Osteoblast (primary cell): ENCODE results near the gene COL23A1. TPM values are rescaled to one million over a fixed set of nuclear protein-coding genes. Genes with fewer than 3 reads are reported as not detected.

Experiments
- DNase-seq: peaks from one replicate; pipeline ENCODE4 v3.0.0; 2011; ENCODE audit warnings: low spot score, mixed read lengths; ENCODE audit not compliant: insufficient read length; ENCODE audit errors: missing footprints
- H2AFZ ChIP-seq: 2 replicates; pipeline ENCODE4 v1.6.0; 2011; ENCODE audit warnings: mild to moderate bottlenecking, low read length
- H3K27ac ChIP-seq: 2 replicates; pipeline ENCODE4 v1.5.1; 2011; ENCODE audit warnings: mild to moderate bottlenecking, low read depth, low read length, moderate library complexity
- H3K27me3 ChIP-seq: 2 replicates; pipeline ENCODE4 v1.6.0; 2012; ENCODE audit warnings: mild to moderate bottlenecking, control low read depth, inconsistent platforms, low read length, moderate library complexity; ENCODE audit not compliant: insufficient read depth
- H3K36me3 ChIP-seq: 2 replicates; pipeline ENCODE4 v1.5.1; 2011; ENCODE audit warnings: mild to moderate bottlenecking, low read length, control low read depth, moderate library complexity; ENCODE audit not compliant: insufficient read depth
- H3K4me1 ChIP-seq: 2 replicates; pipeline ENCODE4 v1.5.1; 2011; ENCODE audit warnings: mild to moderate bottlenecking, low read length, control low read depth, moderate library complexity; ENCODE audit not compliant: insufficient read depth
- H3K4me2 ChIP-seq: 2 replicates; pipeline ENCODE4 v1.6.0; 2011; ENCODE audit warnings: mild to moderate bottlenecking, low read length; ENCODE audit not compliant: insufficient read depth
- H3K4me3 ChIP-seq: fragments of 200-600 bp; sonication (generic); 3 replicates; pipeline ENCODE4 v1.5.1; 2012; ENCODE audit warnings: mild to moderate bottlenecking, low read length, inconsistent platforms; ENCODE audit not compliant: insufficient read depth
- H3K79me2 ChIP-seq: 2 replicates; pipeline ENCODE4 v1.6.0; 2012; ENCODE audit warnings: mild to moderate bottlenecking, low read length, control low read depth, inconsistent platforms; ENCODE audit not compliant: insufficient read depth
- H3K9me3 ChIP-seq: 2 replicates; pipeline ENCODE4 v1.5.1; 2011; ENCODE audit warnings: low read depth, low read length, control low read depth
- H4K20me1 ChIP-seq: 2 replicates; pipeline ENCODE4 v1.6.0; 2012; ENCODE audit warnings: mild to moderate bottlenecking, low read length, control low read depth; ENCODE audit not compliant: insufficient read depth
- total RNA-seq: library from RNA; depleted of rRNA; stranded (reverse); fragments of >200 nt; gene quantifications from 2 replicates; pipeline ENCODE4 v1.2.3, GENCODE V29; 2012
- TF ChIP-seq, protein P1 (sequence below): IDR thresholded peaks from 2 replicates; pipeline ENCODE4 v1.5.1; 2011; ENCODE audit warnings: mild to moderate bottlenecking, low read depth, low read length, moderate library complexity; ENCODE audit errors: extremely low read depth

The COL23A1 gene
- total RNA-seq, 1 donor = under 0.01 TPM

DNA sequence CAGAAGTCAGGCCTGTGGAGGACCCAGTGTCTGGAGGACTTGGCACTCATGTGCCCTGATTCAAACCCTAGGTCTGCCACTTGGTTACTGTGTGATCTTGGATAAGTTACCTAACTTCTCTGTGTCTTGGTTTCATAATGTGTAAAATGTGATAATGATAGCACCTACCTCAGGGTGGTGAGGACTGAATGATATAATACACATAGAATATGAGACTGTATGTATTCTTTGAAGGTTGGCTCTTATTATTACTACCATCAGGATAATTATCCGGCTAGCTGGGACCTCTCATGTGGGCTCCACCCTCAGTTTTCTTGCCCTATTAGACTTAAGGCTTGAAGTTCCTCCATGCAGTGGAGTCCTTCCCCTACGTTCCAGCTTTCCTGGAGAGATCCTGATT is 172.2 kb downstream of the COL23A1 start:
- TF ChIP-seq, protein P1, sequence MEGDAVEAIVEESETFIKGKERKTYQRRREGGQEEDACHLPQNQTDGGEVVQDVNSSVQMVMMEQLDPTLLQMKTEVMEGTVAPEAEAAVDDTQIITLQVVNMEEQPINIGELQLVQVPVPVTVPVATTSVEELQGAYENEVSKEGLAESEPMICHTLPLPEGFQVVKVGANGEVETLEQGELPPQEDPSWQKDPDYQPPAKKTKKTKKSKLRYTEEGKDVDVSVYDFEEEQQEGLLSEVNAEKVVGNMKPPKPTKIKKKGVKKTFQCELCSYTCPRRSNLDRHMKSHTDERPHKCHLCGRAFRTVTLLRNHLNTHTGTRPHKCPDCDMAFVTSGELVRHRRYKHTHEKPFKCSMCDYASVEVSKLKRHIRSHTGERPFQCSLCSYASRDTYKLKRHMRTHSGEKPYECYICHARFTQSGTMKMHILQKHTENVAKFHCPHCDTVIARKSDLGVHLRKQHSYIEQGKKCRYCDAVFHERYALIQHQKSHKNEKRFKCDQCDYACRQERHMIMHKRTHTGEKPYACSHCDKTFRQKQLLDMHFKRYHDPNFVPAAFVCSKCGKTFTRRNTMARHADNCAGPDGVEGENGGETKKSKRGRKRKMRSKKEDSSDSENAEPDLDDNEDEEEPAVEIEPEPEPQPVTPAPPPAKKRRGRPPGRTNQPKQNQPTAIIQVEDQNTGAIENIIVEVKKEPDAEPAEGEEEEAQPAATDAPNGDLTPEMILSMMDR = no peak

DNA sequence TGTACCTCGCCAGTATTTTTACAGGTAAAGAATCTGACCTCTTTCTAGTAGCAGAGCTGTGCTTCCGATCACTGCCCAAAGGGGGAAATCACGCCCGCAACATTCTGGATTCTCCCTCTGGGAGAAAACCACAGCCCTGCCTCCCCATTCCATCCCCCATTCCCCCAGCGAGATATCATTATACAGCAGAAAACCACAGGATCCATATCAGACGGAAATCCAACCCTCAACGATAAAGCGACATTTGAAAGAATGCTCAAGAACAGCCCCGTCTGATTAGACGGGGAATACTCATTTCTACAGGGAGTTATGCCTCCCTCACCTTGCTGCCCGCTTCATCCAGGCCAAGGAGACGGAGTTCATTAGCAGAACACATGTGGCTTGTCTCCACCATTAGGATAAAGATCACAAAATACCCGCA is 172.8 kb downstream of the COL23A1 start:
- Histone ChIP-seq H3K4me3 (no peak overlapping the region), H3K27me3 (peaks cover 4% of the 10 kb centered on the region), H3K79me2 (no peaks in the 10 kb centered on the region), H3K4me1 (peaks cover 6% of the 10 kb centered on the region), H3K4me2 (peak overlapping the region; percentile 45), H4K20me1 (no peaks in the 10 kb centered on the region), H3K9me3 (no peaks in the 10 kb centered on the region), H2AFZ (no peak overlapping the region), H3K36me3 (no peaks in the 10 kb centered on the region), H3K27ac (no peak overlapping the region)
- TF ChIP-seq, protein P1 = no peak
- peak; percentile 36 for DNase-seq

More for the DNA sequence above, 172.2 kb downstream of the COL23A1 start:
- Histone ChIP-seq H3K27ac (no peak overlapping the region), H4K20me1 (no peaks in the 10 kb centered on the region), H3K36me3 (no peaks in the 10 kb centered on the region), H3K4me3 (no peak overlapping the region), H3K4me1 (peaks cover 6% of the 10 kb centered on the region), H3K4me2 (no peak overlapping the region), H3K79me2 (no peaks in the 10 kb centered on the region), H2AFZ (no peak overlapping the region), H3K27me3 (peaks cover 4% of the 10 kb centered on the region), H3K9me3 (no peaks in the 10 kb centered on the region)
- DNase-seq = peak; percentile 73

DNA sequence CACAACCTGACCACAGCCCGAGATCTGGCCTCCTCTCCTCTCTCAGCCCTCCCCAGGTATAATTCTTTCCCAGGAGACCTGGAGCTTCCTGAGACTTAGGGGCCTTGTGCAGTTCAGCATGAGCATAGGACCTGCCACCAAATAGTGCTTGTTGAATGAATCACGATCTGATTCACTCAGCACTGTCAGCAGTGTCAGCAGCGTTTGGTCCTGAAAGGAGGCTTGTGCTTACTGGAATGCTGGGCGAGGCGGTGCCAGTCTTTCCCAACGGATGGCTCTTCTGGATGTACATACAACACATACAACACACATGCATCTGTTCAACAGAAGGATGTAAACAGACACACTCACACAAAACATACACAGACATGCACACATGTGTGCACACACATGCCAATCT is 173.3 kb downstream of the COL23A1 start:
- H3K4me2 ChIP-seq = peak overlapping the region; percentile 45

DNA sequence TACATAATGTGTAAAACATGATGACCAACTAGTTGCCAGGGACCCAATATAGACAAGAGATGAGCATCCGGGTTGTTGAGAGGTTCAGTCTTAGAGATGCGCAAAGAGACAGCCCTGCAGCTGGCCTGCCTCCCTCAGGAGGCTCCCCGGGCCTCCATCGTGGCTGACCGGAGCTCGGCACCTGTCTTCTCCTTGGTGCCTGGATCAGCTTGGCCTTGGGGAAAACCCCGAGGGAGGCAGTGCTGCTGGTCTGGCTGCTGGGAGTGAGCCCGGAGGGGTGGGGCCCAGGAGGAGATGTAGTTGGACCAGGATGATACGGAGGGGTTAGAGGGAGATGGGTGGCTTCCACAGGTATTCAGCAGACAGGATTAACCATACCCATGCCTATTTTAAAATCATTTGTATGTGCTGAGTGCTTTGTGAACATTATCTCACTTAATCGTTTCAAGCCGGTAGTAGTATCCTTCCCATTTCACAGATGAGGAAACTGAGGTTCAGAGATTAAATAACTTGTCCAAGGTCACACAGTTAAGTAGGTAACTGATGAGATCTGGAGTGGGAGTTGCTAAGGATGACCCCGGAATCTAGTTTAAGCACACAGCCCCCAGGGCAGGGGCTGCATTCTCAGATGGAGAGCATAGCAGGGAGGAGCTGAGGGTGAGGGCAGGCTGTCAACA is 173.8 kb downstream of the COL23A1 start:
- Histone ChIP-seq H3K79me2 (no peaks in the 10 kb centered on the region), H2AFZ (no peak overlapping the region), H3K4me1 (peaks cover 6% of the 10 kb centered on the region), H3K27me3 (peaks cover 4% of the 10 kb centered on the region), H3K4me2 (no peak overlapping the region), H4K20me1 (no peaks in the 10 kb centered on the region), H3K4me3 (no peak overlapping the region), H3K9me3 (no peaks in the 10 kb centered on the region), H3K27ac (no peak overlapping the region), H3K36me3 (no peaks in the 10 kb centered on the region)
- TF ChIP-seq, protein P1 = no peak
- DNase-seq = peak; percentile 36

More for the DNA sequence above, 173.3 kb downstream of the COL23A1 start:
- TF ChIP-seq, protein P1 = no peak
- DNase-seq = peak; percentile 92
- Histone ChIP-seq H3K27ac (no peak overlapping the region), H2AFZ (no peak overlapping the region), H3K4me1 (peaks cover 6% of the 10 kb centered on the region), H3K36me3 (no peaks in the 10 kb centered on the region), H4K20me1 (no peaks in the 10 kb centered on the region), H3K27me3 (peaks cover 4% of the 10 kb centered on the region), H3K4me3 (no peak overlapping the region), H3K9me3 (no peaks in the 10 kb centered on the region), H3K79me2 (no peaks in the 10 kb centered on the region)
